ENCODE results near the gene NRXN2. TPM values are rescaled to one million over a fixed set of nuclear protein-coding genes. Genes with fewer than 3 reads are reported as not detected.
A peak's percentile ranks its signal among the peaks of the same experiment; 100 is the strongest.
"Not testable (repeated sequence)": the region's sequence is repeated elsewhere in the genome, so short reads cannot be mapped to it uniquely, and the experiment has no call there.

The NRXN2 gene
- total RNA-seq, 4 donors from 2014 or later, result 0.21 to 0.72 (median 0.64) TPM; not detected in 1

GRCh38 chr11:64563966-64564365, 159.0 kb downstream of the NRXN2 start:
- no peaks in the 10 kb centered on the region for H3K36me3 ChIP-seq
- H3K9me3 ChIP-seq, result no peaks in the 10 kb centered on the region
- DNase-seq (ENCODE audit: low spot score in 2 of 2), result peak in 1 of 2 donors; percentile 44
- TF ChIP-seq POLR2AphosphoS5 (IDR thresholded peaks at IDR 0.05) (no peak), EP300 (IDR thresholded peaks at IDR 0.05) (no peak), CTCF (IDR thresholded peaks at IDR 0.05) (no peak), POLR2A (IDR thresholded peaks at IDR 0.05) (no peak)
- WGBS, result no CpG with 5 or more reads among the region's 12 CpGs
- peaks cover 10% of the 10 kb centered on the region for H3K4me1 ChIP-seq
- no peak overlapping the region for H3K27ac ChIP-seq
- no peak overlapping the region for H3K4me3 ChIP-seq
- peaks cover 5% of the 10 kb centered on the region for H3K27me3 ChIP-seq

GRCh38 chr11:64562723-64563351, 160.2 kb downstream of the NRXN2 start:
- DNase-seq (ENCODE audit: low spot score in 2 of 2), result peak in 1 of 2 donors; percentile 36
- TF ChIP-seq POLR2A (IDR thresholded peaks at IDR 0.05) (no peak), CTCF (IDR thresholded peaks at IDR 0.05) (no peak), EP300 (IDR thresholded peaks at IDR 0.05) (no peak)
- H3K36me3 ChIP-seq, result no peaks in the 10 kb centered on the region
- 93% methylated on average over 15 of the region's 15 CpGs for WGBS
- peaks cover 10% of the 10 kb centered on the region for H3K4me1 ChIP-seq
- H3K27me3 ChIP-seq, result peaks cover 8% of the 10 kb centered on the region
- no peak overlapping the region for H3K4me3 ChIP-seq
- no peak overlapping the region for H3K27ac ChIP-seq
- H3K9me3 ChIP-seq, result no peaks in the 10 kb centered on the region

GRCh38 chr11:64561984-64562722, 160.8 kb downstream of the NRXN2 start:
- no peak overlapping the region for H3K4me3 ChIP-seq
- no peaks in the 10 kb centered on the region for H3K36me3 ChIP-seq
- no peaks in the 10 kb centered on the region for H3K9me3 ChIP-seq
- 87% methylated on average over 8 of the region's 29 CpGs for WGBS
- peaks cover 8% of the 10 kb centered on the region for H3K27me3 ChIP-seq
- TF ChIP-seq EP300 (IDR thresholded peaks at IDR 0.05) (no peak), POLR2A (IDR thresholded peaks at IDR 0.05) (no peak), POLR2AphosphoS5 (IDR thresholded peaks at IDR 0.05) (no peak), CTCF (IDR thresholded peaks at IDR 0.05) (no peak)
- peaks cover 10% of the 10 kb centered on the region for H3K4me1 ChIP-seq
- H3K27ac ChIP-seq, result no peak overlapping the region
- DNase-seq (ENCODE audit: low spot score in 2 of 2), result no peak

- not testable (repeated sequence) for H3K9me3 ChIP-seq; H3K36me3 ChIP-seq; DNase-seq (ENCODE audit: low spot score in 2 of 2); H3K27me3 ChIP-seq; H3K4me1 ChIP-seq; H3K27ac ChIP-seq; H3K4me3 ChIP-seq
- 99% methylated on average over 3 of the region's 3 CpGs for WGBS
These were observed 161.6 kb downstream of the NRXN2 start for GRCh38 chr11:64561429-64561828.

- TF ChIP-seq POLR2AphosphoS5 (IDR thresholded peaks at IDR 0.05) (no peak), POLR2A (IDR thresholded peaks at IDR 0.05) (no peak), CTCF (IDR thresholded peaks at IDR 0.05) (no peak), EP300 (IDR thresholded peaks at IDR 0.05) (no peak)
- no peak for DNase-seq (ENCODE audit: low spot score in 2 of 2)
These were observed 162.1 kb downstream of the NRXN2 start for GRCh38 chr11:64560941-64561340.

More at GRCh38 chr11:64560941-64561340, 162.1 kb downstream of the NRXN2 start:
- Histone ChIP-seq H3K4me3 (no peak overlapping the region), H3K9me3 (no peaks in the 10 kb centered on the region), H3K4me1 (no peaks in the 10 kb centered on the region), H3K27me3 (peaks cover 8% of the 10 kb centered on the region), H3K36me3 (no peaks in the 10 kb centered on the region), H3K27ac (no peak overlapping the region)
- 88% methylated on average over 11 of the region's 16 CpGs for WGBS
